HG03060 (cell line): ENCODE results near the gene DNAH11.

Experiments used
- ATAC-seq: cut with Tn5 transposase; IDR thresholded peaks from one replicate; pipeline ENCODE4 v1.9.1; 2021; ENCODE audit warnings: low read depth, moderate number of reproducible peaks; ENCODE audit not compliant: unreplicated experiment

DNAH11 gene

DNA sequence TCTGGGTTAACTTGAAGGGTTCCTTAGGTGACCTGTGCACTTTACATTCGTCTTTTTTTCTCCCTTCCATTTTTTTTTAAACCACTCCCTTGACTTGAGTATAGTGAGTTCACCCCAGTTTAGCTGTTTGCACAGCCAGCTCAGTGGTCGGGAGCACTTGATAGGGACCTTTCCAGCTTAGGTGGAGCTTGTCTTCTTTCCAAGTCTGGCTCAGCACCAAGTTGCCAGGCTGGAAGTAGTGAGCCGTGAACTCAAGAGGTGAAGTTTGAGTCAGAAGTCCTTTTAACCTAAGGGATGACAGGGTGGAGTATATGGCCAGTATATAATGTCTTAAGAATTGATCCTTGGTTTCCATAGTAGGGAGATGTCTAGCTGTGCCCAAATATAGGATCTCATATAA is 7.2 kb downstream of the DNAH11 start:
- no peak for ATAC-seq

DNA sequence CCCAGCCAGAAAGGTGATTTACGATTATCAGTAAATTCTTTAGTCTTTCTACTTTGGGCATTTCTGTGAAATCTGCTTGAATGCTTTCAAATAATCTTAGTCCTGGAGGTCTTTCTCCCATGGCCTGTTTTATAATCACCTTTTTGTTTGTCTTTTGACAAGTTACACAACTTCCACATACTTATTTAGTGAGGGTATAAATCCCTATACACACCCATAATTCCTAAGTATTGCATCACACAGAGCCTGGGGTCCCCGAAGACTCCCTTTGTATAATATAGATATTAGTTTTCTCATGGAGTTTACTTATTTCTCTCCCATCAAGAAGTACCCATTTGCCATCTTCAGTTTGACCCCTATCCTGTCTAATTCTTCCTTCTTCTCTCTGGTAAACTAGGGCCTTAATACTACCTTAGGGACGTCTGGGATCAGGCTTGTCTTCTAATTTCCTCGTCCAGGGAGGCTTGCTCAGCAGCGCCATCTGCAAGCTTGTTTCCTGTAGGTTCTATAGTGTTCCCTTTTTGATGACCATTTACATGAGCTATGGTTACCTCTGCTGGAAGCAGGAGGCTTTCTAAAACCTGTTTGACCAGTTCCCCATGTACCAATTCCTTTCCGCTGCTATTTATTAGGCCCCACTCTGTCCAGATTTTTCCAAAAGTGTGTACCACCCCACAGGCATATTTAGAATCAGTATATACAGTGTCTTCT is 8.1 kb downstream of the DNAH11 start:
- no peak for ATAC-seq

DNA sequence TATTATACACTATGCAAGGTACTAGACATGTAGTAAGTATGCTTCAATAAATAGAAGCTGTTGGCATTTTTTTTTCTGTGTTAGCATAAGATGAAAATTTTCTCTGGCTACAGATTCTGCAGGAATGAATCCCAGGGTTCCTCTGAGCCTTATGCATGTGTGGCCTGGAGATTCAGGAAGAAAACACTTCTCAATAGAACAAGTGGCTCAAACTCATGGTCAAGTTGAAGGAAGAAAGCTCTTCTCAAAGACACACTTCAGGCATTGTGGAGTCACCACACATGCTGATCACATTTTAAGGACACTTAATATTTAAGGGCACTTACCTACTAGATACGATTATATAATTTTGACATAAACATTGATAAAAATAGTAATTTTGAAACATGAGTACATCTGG is 19.5 kb downstream of the DNAH11 start:
- ATAC-seq = no peak

DNA sequence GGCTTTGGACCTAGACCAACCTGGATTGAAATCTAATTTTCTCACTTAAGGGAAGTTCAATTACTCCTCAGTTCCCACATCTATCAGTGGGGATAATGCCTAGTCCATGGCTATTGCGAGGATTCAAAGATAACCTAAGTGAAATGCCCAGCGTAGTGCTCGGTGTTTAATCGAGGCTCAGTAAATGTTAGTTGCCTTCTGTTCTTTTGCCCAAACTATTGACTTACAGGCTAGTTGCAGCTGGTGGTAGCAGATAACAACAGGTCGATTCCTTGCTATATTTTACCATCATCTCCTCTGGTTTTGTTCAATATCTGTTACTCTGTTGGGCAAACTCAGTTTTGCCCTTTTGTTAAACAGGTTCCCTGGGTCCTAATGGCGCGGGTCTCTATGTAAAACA is 22.8 kb downstream of the DNAH11 start:
- ATAC-seq = no peak

DNA sequence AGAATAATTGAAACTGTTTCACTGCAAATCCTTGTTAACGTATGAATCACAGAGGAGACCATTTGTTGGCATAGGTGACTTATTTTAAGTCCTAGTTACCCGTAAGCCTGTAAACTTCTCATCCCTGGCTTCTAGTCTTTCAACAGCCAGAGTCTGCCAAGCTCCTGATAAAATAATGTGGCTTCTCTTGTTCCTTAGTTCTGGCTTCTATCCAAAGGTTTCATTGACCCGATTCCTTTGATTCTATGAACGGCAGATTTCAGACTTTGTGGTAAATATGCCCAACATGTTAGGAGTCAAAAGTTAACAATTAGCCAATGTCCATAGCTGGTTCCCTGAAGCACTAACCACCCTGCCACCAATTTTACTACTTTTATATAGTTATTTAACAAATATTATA is 23.3 kb downstream of the DNAH11 start:
- no peak for ATAC-seq

DNA sequence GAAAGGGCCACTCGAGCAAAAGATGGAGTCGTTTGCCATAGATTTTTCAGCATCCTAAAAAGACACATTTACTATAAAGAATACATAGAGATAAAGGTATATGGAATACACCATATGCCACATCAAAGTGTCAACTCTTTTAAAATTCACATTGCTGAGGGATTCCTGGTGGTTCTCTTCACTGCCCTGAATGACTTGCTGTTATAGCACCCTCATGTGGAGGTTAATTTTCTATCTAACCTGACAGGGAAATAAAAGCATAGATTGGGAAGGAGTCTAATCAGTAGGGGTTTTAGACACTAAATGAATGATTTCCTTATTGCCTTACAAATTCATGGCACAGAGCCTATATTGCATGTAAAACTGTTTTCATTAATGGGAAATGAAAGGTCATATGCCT is 25.9 kb downstream of the DNAH11 start:
- no peak for ATAC-seq

DNA sequence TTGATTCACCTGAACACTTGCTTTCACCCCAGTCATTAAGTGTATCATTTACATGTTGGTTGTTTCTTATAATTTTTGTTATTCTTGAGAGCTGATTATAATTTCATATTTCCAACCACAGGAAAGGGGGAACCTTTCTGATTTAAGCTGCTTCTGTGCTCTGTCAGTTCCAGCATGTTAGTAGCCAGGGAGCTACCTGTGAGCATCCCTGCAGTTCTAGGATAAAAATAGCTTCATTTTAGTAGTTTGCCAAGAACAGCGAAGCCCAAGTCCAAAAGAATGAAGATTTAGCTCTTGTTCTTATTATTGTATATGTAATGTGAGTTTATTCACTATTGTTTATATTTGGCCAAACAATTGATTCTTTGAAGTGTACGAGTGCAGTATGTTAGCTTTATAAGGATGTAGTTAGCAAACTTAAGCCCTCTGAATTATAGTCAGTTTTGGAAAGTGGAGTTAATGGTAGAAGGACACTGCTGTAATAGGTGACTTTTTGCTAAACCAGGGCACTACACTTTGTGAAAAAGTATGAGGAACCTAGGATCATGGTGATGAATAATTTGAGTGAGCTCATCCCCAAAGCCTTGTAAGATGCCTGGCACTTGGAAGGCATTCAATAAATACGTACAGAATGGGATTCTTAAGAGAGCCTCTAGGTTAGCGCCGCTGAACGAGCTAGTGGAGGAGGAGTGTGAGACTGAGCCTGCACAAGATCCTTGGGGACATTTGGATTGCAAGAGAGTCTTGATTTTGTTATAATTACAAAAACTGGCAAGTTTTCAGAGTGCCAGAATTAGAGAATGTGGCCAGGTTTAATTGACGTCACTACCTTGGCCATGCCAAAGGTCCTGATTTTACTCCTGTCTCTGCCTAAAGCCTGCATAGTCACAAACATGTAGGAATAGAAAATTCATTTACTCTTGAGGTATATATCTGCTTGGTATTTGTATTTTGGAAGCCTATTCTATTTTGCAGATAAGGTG is 29.8 kb downstream of the DNAH11 start:
- no peak for ATAC-seq

DNA sequence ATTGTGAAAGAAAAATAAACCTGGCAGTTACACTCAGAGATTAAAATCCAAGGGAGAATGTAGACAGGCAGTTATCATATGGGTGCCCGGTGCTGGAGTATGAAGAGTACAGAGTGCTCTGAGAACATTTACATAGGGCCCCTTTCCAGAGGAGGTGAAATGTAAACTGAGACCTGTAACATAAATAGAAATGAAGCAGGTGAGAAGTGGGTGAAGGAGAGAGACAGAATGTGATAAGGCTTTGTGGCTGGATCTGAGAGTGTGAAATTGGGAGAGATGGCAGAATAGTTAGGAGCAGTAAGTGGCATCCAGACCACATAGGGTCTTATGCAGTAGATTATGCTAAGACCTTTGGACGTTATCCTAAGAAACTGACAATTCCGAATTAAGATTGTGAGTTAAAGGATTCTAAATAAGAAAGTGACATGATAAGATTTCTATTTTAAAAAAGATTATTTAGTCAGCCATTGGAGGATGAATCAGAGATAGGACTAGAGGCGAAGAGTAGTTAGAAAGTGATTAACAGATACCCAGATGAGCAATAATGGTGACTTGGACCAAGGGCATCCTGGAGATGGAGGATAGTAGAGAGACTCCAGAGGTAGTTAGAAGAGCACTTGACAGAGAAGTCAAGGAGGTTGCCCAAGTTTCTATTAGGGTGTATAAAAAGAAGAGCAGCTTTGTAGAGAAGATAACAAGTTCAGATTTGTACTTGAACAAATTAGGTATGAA is 36.7 kb downstream of the DNAH11 start:
- no peak for ATAC-seq

DNA sequence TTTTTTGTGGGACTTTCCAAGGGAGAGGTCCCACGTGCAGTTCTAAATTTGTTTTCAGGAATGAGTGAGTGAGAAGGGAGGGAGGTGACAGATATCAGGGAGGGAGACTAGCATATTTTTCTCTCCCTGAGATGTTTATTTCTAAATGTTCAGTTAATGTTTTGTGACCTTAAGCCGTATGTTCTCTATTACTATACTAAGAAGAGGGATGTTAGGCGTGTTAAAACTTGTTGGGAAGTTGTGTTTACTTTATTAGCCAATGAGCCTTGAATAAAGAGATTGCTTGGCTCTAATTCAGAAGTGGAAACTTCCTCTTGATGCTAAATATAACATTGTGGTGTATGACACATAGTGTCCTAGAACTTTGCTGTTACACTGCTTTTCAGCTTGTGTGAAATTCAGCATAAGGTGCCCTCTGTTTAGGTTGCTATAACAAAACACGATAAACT is 37.3 kb downstream of the DNAH11 start:
- no peak for ATAC-seq

DNA sequence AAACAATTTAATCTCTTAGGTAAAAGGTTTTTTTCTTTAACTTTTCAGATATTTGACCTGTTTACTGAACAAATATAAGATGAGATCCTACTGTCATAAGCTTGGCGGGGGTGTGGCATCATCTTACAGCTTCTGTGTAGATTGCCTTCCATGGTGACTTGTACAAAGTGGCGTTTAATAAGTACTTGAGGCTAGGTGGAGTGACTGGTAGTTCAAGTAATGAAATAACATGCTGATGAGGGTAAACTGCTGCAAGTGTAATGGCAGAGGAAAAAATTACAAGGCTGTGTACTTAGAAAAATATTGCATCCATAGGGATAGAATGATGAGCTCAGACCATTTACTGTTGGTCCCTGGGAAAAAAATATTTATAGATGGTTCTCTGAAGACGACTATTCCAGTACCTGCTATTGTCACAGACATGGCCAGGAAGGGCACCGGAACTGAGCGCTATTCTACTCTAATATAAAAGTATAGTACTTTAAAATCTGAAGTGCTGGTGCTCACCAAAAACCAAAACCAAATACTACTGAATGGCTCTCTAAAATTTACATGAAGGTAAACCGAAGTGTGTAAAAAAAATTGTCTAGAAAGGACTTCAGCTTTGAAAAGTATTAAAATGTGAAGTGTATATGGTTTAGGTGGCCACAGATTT is 42.4 kb downstream of the DNAH11 start:
- no peak for ATAC-seq

DNA sequence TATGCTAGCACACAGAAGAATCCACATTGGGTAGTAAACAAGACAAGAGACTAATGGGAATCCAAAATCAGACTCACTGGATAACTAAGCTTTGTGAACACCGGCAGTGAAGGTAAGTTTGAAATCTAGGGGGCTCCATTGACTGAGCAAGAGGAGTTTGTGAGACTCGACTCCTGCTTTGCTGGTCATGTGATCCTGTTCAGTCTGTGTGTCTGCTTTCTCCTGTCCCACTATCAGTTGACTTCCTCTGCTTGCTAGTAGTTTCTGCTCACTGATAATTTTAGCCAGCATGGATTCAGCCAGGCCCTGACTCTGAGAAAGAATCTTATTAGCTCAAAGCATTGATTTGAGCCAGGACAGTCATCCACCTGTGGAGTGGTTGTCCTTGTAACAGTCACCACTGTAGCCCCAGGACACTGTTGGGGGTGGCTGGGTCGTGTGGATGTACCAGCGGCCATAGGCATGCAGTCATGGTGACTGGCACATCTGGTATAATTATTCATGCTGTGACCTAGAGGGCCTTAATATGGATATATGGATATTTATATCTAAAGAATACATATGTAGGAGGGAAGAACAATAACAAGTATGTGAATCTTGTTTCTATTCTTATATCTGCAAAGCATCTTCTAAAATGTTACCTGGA is 44.4 kb downstream of the DNAH11 start:
- no peak for ATAC-seq

DNA sequence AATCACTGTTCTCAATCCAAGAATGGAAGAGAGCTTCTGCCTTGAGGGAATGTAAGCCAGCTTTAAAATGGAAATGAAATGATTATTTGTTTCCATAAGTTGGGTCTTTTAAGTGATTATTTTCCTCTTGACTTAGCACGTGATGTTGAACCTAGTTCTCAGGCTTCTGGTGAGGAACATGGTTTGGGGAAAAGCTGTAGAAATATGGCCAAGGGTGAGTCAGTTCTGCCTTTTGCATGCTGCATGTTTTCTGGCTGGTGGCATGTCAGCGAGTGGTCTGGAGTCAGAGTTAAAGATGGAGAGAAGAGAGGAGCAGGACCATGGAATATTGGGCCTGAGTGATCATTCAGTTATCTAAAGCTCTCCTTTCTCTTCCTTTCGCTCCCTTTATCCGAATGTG is 54.0 kb downstream of the DNAH11 start:
- ATAC-seq = no peak

DNA sequence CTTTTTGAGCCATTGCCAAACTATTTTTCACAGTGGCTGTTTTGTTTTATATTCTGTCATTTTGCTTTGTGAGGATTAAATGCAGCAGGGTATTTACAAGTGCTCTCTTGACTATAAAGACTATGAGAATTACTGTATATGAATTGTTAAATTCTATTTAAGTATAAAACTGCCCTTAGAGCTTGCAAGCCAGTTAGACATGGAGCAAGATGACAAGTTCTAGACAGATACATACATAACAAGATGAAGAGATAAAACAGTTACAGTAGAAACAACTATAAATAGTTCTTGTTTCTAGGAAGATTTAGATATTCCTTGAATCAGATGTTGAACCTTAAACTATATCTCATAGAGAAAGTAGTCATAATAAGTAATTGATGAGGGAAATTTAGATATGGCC is 60.6 kb downstream of the DNAH11 start:
- ATAC-seq = no peak

DNA sequence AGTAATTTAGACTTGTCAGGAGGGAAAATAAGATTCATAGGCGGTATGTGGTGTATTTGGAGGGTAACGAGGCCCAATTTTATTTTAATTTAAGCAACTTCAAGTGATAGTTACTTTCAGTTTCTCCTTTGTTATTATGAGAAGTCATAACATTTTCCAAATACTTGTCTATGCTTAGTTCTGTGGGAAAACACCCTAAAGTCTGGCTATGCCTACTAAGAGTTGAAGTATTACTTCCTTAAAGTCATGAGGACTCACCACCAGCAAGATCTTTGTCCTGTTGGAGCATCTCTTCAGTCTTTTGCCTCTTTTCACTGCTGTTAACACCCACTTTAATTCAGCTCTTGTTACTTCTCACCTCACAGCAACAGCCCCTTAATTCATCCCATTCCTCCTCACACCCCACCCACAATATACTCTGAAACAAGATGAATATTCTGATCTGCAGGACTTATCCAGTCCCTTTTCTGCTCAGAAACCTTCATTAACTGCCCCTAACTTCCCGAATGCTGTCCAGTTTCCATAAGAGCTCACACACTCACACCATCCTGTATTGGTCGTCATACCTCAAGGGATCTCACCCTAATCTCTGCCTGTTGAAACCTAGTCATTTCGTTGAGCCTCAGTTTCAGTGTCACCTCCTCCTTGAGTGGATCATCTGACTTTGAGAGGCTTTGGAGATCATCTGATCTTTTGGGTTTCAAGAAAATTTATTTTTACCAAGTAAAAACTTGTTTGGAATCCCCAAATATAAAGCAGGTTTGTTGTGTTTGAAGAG is 61.3 kb downstream of the DNAH11 start:
- no peak for ATAC-seq

DNA sequence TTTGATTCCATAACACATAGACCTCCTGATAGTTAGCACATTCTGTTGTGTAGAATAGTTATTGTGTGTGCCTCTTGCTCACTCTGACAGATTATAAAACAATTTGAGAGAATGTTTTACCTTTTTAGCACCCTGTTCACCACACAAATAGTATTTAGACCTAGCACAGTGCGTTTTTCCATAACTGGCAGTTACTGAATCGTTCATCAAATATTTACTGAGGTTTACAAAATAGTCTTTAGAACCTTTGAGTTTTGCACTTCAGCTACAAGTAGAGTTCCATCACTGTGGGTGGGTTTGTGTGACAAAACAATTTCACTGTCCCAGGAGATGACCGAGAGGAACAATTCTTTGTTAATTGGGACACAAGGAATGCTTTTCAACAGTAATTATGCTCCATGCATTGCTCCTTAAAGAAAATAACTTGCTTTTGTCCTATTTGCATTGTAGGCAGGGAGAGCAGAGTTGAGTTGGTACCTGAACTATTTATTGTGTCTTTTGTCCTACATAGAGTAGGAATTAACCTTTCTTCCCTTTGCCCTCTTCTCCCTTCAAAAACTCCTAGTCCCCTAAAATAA is 62.3 kb downstream of the DNAH11 start:
- no peak for ATAC-seq

DNA sequence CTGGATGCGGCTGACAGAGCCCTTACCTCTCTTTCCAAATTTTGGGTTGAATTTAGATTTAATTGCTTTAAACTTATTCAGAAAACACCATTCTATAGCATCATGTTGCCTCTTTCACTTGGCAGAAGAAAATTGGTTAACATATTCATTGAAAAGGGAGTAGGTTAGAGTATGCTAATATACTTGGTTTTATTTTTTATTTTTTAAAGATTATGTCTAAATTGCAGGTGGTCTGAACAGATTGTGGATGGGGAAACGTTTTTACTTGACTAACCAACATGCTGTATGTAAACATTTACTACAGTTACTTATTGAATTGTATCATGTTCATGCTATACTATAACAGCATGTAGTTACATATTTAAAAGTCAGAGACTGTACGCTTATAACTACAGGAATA is 65.6 kb downstream of the DNAH11 start:
- no peak for ATAC-seq

DNA sequence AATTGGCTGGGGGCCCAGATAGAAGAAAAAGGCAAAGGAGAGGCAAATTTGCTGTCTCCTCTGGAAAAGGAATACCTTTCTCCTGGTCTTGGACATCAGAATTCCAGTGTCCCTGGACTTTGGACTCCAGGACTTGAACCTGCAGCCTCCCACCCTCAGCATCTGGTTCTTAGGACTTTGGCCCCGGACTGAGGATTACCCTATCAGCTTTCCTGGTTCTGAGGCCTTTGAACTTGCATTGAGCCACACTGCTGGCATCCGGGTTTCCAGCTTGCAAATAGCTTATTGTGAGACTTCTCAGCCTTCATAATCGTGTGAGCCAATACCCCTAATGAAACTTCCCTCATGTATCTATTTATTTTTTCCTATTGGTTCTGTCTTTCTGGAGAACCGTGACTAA is 68.3 kb downstream of the DNAH11 start:
- ATAC-seq = no peak

DNA sequence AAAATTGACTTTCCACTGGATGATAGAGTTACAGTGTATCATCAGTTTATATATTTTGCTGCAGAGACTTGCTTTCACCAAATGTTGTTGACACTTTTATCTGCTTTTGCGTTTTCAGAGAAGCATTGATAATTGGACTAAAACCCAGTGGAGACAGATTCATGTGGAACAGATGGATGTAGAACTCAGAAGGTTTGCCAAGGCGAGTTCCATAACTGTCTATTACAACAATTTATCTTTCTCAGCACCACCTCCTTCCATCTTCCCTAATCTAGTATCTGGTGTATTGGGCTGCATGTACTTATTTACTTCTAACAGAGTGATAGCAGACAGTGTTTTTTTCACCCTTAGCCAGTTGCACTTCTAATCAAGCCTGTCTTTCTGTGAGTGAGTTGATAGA is 73.3 kb downstream of the DNAH11 start:
- ATAC-seq = no peak
